ENCODE measurements around the gene IFIT1B.

The IFIT1B gene

DNA sequence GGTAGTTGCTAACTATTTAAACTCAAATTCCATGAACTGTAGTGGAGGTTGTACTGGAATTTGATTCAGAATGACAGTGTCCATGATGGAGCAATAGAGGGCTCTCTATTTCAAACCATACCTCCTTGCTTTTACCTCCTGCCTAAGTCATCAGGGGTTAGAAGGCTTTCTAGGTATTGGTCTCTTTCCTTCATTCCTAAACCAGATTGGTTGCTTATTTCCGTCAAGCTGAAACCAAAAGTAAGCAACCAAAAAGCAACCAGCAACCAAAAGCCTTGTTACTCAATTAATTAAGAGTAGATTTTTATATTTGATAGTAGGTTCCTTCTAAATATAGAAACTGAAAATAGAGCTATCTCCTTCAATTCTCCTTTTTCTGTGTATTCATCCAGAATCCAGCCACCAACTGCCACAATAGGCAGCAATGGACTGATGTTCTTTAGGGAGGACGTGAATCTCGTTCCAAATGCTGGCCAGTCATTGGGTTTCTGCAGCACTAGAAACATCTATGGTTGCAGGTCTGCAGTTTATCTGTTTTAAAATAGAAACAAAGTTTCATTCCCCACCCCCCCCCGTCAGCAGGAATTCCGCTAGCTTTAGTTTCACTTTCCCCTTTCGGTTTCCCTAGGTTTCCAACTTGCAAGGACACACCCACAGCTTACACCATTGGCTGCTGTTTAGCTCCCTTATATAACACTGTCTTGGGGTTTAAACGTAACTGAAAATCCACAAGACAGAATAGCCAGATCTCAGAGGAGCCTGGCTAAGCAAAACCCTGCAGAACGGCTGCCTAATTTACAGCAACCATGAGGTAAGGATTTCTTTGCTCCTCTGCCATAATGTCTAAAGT is 14.3 kb downstream of the IFIT1B start, which contains the start of gene IFIT1:
Gene IFIT1 (plus strand): TSS at position 717 of the 850 bp plus-strand sequence. CDS start 90 bp downstream, at position 807.
- peak within 1 kb of the TSS; percentile 78 for H3K4me3 Mint-ChIP-seq
- H3K36me3 Mint-ChIP-seq (ENCODE audit: low read depth): peaks cover 4% of the 10 kb centered on the region
- no peak within 1 kb of the TSS for H3K27ac Mint-ChIP-seq
- H3K4me1 Mint-ChIP-seq: peaks cover 10% of the 10 kb centered on the region
- no peak for DNase-seq
- peaks cover 9% of the 10 kb centered on the region for H3K9me3 Mint-ChIP-seq
- TF ChIP-seq, protein P1, sequence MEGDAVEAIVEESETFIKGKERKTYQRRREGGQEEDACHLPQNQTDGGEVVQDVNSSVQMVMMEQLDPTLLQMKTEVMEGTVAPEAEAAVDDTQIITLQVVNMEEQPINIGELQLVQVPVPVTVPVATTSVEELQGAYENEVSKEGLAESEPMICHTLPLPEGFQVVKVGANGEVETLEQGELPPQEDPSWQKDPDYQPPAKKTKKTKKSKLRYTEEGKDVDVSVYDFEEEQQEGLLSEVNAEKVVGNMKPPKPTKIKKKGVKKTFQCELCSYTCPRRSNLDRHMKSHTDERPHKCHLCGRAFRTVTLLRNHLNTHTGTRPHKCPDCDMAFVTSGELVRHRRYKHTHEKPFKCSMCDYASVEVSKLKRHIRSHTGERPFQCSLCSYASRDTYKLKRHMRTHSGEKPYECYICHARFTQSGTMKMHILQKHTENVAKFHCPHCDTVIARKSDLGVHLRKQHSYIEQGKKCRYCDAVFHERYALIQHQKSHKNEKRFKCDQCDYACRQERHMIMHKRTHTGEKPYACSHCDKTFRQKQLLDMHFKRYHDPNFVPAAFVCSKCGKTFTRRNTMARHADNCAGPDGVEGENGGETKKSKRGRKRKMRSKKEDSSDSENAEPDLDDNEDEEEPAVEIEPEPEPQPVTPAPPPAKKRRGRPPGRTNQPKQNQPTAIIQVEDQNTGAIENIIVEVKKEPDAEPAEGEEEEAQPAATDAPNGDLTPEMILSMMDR (IDR thresholded peaks at IDR 0.05): no peak
- H3K27me3 Mint-ChIP-seq (ENCODE audit: low read depth, poor library complexity): peaks cover 3% of the 10 kb centered on the region

DNA sequence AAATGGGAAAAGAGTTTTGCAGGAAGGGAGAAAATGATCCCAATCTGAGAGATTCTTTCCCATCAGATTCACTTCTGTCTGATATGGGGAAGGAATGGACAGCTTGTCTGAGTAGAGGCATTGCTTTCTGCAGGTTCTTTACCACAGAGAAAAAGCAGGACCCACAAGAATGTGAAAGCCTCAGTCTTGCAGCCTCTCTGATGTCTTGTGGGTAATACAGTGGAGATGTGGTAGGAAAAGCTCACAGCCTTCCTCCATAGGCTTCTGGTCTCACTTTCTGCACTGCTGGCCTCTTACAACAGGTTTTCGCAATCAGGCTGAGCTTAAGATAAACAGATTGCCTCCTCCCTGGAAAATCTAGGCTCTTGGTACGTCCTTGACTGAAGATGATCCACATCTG is 15.1 kb downstream of the IFIT1B start:
- Mint-ChIP-seq H3K4me1 (peaks cover 10% of the 10 kb centered on the region), H3K9me3 (peaks cover 15% of the 10 kb centered on the region), H3K36me3 (ENCODE audit: low read depth) (peaks cover 7% of the 10 kb centered on the region), H3K27ac (no peak overlapping the region), H3K4me3 (peak overlapping the region; percentile 78), H3K27me3 (ENCODE audit: low read depth, poor library complexity) (peaks cover 3% of the 10 kb centered on the region)
- TF ChIP-seq, protein P1 (IDR thresholded peaks at IDR 0.05): no peak
- no peak for DNase-seq

DNA sequence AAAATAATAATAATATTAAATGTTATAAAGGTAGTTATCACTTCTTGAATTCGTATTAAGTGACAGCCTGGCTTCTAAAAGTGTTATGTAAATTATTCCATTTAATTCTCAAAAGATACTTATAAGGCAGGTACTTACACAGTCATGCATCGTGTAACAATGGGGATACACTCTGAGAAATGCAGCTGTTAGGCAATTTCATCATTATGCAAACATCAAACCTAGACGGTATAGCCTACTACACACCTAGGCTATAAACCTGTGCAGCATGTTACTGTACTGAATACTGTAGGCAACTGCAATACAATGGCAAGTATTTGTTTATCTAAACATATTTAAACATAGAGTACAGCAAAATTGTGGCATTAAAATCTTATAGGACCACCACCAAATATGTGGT is 16.0 kb downstream of the IFIT1B start:
- Mint-ChIP-seq H3K36me3 (ENCODE audit: low read depth) (peaks cover 12% of the 10 kb centered on the region), H3K4me3 (no peak overlapping the region), H3K9me3 (peaks cover 25% of the 10 kb centered on the region), H3K27me3 (ENCODE audit: low read depth, poor library complexity) (no peaks in the 10 kb centered on the region), H3K27ac (no peak overlapping the region), H3K4me1 (peaks cover 10% of the 10 kb centered on the region)
- no peak for DNase-seq
- TF ChIP-seq, protein P1 (IDR thresholded peaks at IDR 0.05): no peak

GRCh38 chr10:89395141-89395540 is 17.3 kb downstream of the IFIT1B start:
- no peak overlapping the region for H3K27ac Mint-ChIP-seq
- no peaks in the 10 kb centered on the region for H3K27me3 Mint-ChIP-seq (ENCODE audit: low read depth, poor library complexity)
- DNase-seq: no peak
- TF ChIP-seq, protein P1 (IDR thresholded peaks at IDR 0.05): no peak
- no peak overlapping the region for H3K4me3 Mint-ChIP-seq
- peaks cover 25% of the 10 kb centered on the region for H3K36me3 Mint-ChIP-seq (ENCODE audit: low read depth)
- H3K9me3 Mint-ChIP-seq: peaks cover 30% of the 10 kb centered on the region
- peaks cover 10% of the 10 kb centered on the region for H3K4me1 Mint-ChIP-seq

DNA sequence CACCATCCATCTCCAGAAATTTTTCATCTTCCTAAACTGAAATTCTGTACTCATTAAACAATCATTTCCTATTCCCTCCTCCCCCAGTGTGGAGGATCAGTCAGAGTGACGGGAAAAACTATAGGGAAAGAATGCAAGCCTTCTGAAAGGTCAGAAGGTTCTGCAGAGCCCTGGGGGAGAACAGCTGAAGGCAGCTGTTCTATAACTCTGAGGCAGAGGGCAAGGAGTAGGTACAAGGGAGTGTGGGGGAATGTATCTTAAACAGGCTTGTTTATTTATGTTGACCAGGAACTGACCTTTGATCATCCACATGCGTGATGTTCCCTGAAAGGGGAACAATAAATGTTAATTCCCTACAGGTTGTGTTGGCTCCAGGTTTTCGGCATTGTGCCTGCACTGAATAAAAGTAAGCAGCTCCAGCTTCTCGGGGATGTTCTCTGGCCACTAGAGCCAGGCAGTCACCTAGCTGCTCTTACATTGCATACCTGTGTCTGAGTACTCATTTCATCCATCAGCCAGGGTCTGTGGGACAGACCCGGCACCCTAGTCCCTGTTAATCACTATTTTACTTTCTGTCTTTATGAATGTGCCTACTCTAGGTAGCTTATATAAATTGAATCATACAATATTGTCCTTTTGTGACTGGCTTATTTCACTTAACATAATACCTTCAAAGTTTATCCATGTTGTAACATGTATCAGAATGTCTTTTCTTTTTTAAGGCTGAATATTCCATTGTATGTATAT is 20.3 kb downstream of the IFIT1B start:
- DNase-seq: no peak
- no peaks in the 10 kb centered on the region for H3K27me3 Mint-ChIP-seq (ENCODE audit: low read depth, poor library complexity)
- H3K9me3 Mint-ChIP-seq: peaks cover 30% of the 10 kb centered on the region
- no peak overlapping the region for H3K4me3 Mint-ChIP-seq
- TF ChIP-seq, protein P1 (IDR thresholded peaks at IDR 0.05): no peak
- H3K36me3 Mint-ChIP-seq (ENCODE audit: low read depth): peaks cover 45% of the 10 kb centered on the region
- H3K4me1 Mint-ChIP-seq: no peaks in the 10 kb centered on the region
- no peak overlapping the region for H3K27ac Mint-ChIP-seq

Data from nephron progenitor cell (in vitro differentiated cells).